GM18867 (cell line): ENCODE measurements around the gene MAP3K2.

Experiments used
- ATAC-seq: cut with Tn5 transposase; IDR thresholded peaks from one replicate; pipeline ENCODE4 v1.9.1; 2021; ENCODE audit warnings: mild to moderate bottlenecking, moderate library complexity; ENCODE audit not compliant: unreplicated experiment

The MAP3K2 gene

DNA sequence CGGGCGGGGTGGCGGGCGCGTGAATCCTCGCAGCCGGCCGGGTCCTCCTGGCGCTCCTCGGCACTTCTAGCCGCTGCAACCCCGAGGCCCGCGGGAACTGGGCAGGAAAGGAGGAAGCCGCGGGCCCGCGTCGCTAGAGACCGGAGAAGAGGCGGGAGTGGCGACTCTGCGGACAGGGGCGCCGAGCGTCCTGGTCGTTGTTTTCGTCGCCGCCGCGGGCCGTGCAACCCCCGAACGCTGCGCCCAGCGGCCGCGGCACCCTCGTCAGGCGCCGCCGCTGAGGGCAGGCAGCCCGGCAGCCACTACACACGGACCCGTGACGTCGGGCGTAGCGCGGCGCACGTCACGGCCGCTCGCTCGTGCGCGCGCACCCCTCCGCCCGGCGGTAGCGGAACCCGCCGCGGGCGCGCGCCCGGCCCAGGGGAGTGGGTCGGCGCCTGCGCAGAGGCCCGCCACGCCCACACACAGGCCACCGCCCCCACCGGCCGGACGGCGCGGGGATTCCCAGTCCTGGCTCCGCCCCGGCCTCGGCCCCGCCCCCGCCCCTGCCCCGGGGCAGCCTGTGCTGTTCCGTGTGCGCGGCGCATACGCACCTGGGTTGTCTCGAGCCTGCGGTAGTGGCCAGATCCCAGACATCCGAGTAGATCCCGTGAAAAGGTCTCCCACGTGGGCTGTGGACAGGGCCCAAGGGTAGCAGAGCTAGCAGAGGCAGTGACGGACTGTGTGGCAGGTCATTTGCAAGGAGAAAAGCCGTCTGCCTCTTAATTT is at the start of gene MAP3K2:
Gene MAP3K2 (minus strand): TSS at position 321 of the 768 bp plus-strand sequence. CDS start 44,846 bp downstream, outside the sequence.
- peak; percentile 72 for ATAC-seq

GRCh38 chr2:127437056-127437455 is 49.3 kb upstream of the MAP3K2 start:
- no peak for ATAC-seq

GRCh38 chr2:127434515-127434914 is 46.7 kb upstream of the MAP3K2 start:
- no peak for ATAC-seq

- no peak for ATAC-seq
Observed at GRCh38 chr2:127431408-127432023, 43.7 kb upstream of the MAP3K2 start.

DNA sequence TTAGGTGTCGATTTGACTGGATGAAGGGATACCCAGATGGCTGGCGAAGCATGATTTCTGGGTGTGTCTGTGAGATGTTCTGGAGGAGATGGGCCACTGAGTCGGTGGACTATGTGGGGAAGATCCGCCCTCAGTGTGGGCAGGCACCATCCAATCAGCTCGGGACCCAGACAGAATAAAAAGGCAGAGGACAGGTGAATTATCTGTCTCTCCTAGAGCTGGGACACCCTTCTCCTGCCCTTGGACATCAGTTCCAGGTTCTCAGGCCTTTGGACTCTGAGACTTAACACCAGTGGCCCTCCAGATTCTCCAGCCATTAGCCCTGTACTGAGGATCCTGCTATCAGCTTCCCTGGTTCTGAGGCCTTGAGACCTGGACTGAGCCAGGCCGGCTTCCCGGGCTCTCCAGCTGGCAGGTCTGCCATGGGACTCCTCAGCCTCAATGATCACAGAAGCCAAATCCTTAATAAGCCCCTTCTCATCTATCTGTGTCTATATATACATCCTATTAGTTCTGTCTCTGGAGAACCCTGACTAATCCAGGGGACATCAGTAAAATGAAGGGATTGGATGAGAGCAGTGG is 42.2 kb upstream of the MAP3K2 start:
- no peak for ATAC-seq

DNA sequence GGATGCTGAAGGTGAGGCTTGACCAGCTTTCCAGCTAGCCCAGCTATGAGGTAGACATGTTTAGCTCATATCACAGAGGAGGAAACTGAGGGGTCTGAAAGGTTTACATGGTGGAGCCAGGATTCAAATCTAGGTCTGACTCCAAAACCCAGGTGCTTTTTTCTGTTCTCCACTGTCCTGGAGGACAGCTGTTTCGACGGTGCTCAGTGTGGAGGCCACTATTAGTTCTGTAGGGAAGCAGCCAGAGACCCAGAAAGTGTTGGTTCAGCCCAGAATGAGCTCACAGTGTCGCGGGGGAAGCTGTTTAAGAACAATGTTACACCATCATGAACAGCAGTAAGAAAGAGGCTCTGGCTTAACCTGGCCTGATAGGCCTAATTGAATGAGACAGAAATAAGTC is 41.5 kb upstream of the MAP3K2 start:
- no peak for ATAC-seq

DNA sequence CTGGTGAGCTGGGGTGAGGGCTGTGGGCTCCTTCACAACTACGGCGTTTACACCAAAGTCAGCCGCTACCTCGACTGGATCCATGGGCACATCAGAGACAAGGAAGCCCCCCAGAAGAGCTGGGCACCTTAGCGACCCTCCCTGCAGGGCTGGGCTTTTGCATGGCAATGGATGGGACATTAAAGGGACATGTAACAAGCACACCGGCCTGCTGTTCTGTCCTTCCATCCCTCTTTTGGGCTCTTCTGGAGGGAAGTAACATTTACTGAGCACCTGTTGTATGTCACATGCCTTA is 41.0 kb upstream of the MAP3K2 start:
- ATAC-seq, result no peak

- no peak for ATAC-seq
Observed at GRCh38 chr2:127428057-127428814, 40.5 kb upstream of the MAP3K2 start.

- no peak for ATAC-seq
Observed at GRCh38 chr2:127427376-127428056, 39.7 kb upstream of the MAP3K2 start.

DNA sequence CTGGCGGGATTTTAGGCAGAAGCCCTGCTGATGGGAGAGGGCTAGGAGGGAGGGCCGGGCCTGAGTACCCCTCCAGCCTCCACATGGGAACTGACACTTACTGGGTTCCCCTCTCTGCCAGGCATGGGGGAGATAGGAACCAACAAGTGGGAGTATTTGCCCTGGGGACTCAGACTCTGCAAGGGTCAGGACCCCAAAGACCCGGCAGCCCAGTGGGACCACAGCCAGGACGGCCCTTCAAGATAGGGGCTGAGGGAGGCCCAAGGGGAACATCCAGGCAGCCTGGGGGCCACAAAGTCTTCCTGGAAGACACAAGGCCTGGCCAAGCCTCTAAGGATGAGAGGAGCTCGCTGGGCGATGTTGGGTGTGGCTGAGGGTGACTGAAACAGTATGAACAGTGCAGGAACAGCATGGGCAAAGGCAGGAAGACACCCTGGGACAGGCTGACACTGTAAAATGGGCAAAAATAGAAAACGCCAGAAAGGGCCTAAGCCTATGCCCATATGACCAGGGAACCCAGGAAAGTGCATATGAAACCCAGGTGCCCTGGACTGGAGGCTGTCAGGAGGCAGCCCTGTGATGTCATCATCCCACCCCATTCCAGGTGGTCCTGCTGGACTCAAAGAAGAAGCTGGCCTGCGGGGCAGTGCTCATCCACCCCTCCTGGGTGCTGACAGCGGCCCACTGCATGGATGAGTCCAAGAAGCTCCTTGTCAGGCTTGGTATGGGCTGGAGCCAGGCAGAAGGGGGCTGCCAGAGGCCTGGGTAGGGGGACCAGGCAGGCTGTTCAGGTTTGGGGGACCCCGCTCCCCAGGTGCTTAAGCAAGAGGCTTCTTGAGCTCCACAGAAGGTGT is 39.0 kb upstream of the MAP3K2 start:
- no peak for ATAC-seq

DNA sequence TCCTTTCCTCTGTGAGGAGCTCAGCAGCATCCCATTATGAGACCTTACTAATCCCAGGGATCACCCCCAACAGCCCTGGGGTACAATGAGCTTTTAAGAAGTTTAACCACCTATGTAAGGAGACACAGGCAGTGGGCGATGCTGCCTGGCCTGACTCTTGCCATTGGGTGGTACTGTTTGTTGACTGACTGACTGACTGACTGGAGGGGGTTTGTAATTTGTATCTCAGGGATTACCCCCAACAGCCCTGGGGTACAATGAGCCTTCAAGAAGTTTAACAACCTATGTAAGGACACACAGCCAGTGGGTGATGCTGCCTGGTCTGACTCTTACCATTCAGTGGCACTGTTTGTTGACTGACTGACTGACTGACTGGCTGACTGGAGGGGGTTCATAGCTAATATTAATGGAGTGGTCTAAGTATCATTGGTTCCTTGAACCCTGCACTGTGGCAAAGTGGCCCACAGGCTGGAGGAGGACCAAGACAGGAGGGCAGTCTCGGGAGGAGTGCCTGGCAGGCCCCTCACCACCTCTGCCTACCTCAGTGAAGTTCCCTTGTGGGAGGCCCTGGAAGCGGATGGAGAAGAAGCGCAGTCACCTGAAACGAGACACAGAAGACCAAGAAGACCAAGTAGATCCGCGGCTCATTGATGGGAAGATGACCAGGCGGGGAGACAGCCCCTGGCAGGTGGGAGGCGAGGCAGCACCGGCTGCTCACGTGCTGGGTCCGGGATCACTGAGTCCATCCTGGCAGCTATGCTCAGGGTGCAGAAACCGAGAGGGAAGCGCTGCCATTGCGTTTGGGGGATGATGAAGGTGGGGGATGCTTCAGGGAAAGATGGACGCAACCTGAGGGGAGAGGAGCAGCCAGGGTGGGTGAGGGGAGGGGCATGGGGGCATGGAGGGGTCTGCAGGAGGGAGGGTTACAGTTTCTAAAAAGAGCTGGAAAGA is 38.0 kb upstream of the MAP3K2 start:
- no peak for ATAC-seq

DNA sequence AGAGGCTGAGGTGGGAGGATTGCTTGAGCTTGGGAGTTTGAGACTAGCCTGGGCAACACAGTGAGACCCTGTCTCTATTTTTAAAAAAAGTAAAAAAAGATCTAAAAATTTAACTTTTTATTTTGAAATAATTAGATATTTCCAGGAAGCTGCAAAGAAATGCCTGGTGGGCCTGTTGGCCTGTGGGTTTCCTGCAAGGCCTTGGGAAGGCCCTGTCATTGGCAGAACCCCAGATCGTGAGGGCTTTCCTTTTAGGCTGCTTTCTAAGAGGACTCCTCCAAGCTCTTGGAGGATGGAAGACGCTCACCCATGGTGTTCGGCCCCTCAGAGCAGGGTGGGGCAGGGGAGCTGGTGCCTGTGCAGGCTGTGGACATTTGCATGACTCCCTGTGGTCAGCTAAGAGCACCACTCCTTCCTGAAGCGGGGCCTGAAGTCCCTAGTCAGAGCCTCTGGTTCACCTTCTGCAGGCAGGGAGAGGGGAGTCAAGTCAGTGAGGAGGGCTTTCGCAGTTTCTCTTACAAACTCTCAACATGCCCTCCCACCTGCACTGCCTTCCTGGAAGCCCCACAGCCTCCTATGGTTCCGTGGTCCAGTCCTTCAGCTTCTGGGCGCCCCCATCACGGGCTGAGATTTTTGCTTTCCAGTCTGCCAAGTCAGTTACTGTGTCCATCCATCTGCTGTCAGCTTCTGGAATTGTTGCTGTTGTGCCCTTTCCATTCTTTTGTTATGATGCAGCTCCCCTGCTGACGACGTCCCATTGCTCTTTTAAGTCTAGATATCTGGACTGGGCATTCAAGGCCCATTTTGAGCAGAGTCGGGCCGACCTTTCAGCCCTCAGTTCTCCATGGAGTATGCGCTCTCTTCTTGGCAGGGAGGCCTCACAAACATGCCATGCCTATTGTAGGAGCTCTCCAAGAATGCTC is 37.1 kb upstream of the MAP3K2 start:
- no peak for ATAC-seq

- no peak for ATAC-seq
Observed at GRCh38 chr2:127423880-127424279, 36.1 kb upstream of the MAP3K2 start.

DNA sequence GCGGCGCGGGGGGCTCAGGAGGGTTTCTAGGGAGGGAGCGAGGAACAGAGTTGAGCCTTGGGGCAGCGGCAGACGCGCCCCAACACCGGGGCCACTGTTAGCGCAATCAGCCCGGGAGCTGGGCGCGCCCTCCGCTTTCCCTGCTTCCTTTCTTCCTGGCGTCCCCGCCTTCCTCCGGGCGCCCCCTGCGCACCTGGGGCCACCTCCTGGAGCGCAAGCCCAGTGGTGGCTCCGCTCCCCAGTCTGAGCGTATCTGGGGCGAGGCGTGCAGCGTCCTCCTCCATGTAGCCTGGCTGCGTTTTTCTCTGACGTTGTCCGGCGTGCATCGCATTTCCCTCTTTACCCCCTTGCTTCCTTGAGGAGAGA is 35.7 kb upstream of the MAP3K2 start:
- ATAC-seq, result no peak

DNA sequence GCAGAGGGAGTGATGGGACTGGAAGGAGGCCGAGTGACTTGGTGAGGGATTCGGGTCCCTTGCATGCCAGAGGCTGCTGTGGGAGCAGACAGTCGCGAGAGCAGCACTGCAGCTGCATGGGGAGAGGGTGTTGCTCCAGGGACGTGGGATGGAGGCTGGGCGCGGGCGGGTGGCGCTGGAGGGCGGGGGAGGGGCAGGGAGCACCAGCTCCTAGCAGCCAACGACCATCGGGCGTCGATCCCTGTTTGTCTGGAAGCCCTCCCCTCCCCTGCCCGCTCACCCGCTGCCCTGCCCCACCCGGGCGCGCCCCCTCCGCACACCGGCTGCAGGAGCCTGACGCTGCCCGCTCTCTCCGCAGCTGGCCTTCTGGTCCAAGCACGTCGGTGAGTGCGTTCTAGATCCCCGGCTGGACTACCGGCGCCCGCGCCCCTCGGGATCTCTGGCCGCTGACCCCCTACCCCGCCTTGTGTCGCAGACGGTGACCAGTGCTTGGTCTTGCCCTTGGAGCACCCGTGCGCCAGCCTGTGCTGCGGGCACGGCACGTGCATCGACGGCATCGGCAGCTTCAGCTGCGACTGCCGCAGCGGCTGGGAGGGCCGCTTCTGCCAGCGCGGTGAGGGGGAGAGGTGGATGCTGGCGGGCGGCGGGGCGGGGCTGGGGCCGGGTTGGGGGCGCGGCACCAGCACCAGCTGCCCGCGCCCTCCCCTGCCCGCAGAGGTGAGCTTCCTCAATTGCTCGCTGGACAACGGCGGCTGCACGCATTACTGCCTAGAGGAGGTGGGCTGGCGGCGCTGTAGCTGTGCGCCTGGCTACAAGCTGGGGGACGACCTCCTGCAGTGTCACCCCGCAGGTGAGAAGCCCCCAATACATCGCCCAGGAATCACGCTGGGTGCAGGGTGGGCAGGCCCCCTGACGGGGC is 35.0 kb upstream of the MAP3K2 start:
- ATAC-seq, result peak; percentile 45

GRCh38 chr2:127421871-127422558 is 34.2 kb upstream of the MAP3K2 start:
- ATAC-seq, result no peak
